ENCODE results near the gene ACTR3C.

The ACTR3C gene

DNA sequence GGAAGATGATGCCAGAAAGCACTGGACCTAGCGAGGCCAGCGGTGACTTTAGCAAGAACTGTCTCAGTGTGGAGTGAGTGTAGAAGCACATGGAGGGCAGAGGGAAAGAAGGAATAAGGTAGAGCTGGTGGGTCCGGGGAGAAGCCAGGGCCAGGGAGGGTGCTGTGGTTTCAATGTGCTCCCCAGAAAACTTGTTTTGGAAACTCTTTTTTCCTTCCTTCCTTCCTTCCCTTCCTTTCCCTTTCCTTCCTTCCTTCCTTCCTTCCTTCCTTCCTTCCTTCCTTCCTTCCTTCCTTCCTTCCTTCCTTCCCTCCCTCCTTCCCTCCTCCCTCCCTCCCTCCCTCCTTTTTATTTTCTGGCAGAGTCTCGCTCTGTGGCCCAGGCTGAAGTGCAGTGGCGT is 23.6 kb upstream of the ACTR3C start:
- Histone ChIP-seq H3F3A (ENCODE audit: control insufficient read depth, insufficient read depth) (peaks cover 4% of the 10 kb centered on the region; the same call in 1 of the 2 replicates), H3K9me2 (replicated peaks; ENCODE audit: control insufficient read depth, low read length) (no peaks in the 10 kb centered on the region), H3K27me3 (ENCODE audit: control insufficient read depth, low read length) (no peaks in the 10 kb centered on the region; the same call in 1 of the 2 replicates), H3K27ac (ENCODE audit: low read depth, low read length) (no peak overlapping the region), H3K79me2 (ENCODE audit: control insufficient read depth, low read length) (no peaks in the 10 kb centered on the region), H3K4me2 (ENCODE audit: low read length) (no peak overlapping the region), H4K20me1 (ENCODE audit: control insufficient read depth, insufficient read depth, low read depth, low read length) (no peaks in the 10 kb centered on the region), H3K9me3 (ENCODE audit: control insufficient read depth, insufficient read depth, low read length) (peaks cover 9% of the 10 kb centered on the region; the same call in 1 of the 2 replicates), H3K4me1 (ENCODE audit: control insufficient read depth, low read length) (no peaks in the 10 kb centered on the region), H3K4me3 (ENCODE audit: low read length) (no peak overlapping the region), H3K36me3 (ENCODE audit: control insufficient read depth, low read length) (no peaks in the 10 kb centered on the region)
- TF ChIP-seq EZH2phosphoT487 (IDR thresholded peaks at IDR 0.05; ENCODE audit: borderline replicate concordance, low read length) = no peak
- no peak for TF ChIP-seq CTCF (IDR thresholded peaks at IDR 0.05; ENCODE audit: low read depth, low read length, poor library complexity, severe bottlenecking)

DNA sequence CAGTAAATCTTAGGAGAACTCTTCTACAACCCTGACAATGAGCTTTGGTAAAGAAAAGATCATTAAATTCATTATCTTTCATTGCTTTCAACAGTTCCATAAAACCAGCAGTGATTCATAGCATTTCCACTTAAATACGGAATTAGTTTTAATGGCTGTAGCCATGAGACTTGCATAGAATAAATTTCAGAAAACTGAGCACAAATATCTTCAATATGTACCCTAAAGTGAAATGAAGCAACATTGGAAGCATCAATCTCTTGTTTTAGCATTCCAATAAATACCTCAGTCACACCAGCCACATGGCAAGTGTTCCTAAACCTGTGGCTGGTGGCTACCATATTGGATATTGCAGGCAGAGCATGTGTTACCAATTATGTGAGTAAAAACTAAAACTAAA is 21.7 kb upstream of the ACTR3C start:
- no peaks in the 10 kb centered on the region; the same call in 1 of the 2 replicates for H3K27me3 ChIP-seq (ENCODE audit: control insufficient read depth, low read length)
- no peak overlapping the region for H3K4me2 ChIP-seq (ENCODE audit: low read length)
- H3K4me1 ChIP-seq (ENCODE audit: control insufficient read depth, low read length) = no peaks in the 10 kb centered on the region
- no peak overlapping the region for H3K27ac ChIP-seq (ENCODE audit: low read depth, low read length)
- no peaks in the 10 kb centered on the region for H3F3A ChIP-seq (ENCODE audit: control insufficient read depth, insufficient read depth)
- H3K9me3 ChIP-seq (ENCODE audit: control insufficient read depth, insufficient read depth, low read length) = peaks cover 11% of the 10 kb centered on the region; the same call in 1 of the 2 replicates
- peaks cover under 1% of the 10 kb centered on the region; the same call in 1 of the 2 replicates for H3K36me3 ChIP-seq (ENCODE audit: control insufficient read depth, low read length)
- H3K79me2 ChIP-seq (ENCODE audit: control insufficient read depth, low read length) = no peaks in the 10 kb centered on the region
- H4K20me1 ChIP-seq (ENCODE audit: control insufficient read depth, insufficient read depth, low read depth, low read length) = no peaks in the 10 kb centered on the region
- TF ChIP-seq CTCF (IDR thresholded peaks at IDR 0.05; ENCODE audit: low read depth, low read length, poor library complexity, severe bottlenecking) (no peak), EZH2phosphoT487 (IDR thresholded peaks at IDR 0.05; ENCODE audit: borderline replicate concordance, low read length) (no peak)
- H3K9me2 ChIP-seq (replicated peaks; ENCODE audit: control insufficient read depth, low read length) = no peaks in the 10 kb centered on the region
- H3K4me3 ChIP-seq (ENCODE audit: low read length) = no peak overlapping the region

DNA sequence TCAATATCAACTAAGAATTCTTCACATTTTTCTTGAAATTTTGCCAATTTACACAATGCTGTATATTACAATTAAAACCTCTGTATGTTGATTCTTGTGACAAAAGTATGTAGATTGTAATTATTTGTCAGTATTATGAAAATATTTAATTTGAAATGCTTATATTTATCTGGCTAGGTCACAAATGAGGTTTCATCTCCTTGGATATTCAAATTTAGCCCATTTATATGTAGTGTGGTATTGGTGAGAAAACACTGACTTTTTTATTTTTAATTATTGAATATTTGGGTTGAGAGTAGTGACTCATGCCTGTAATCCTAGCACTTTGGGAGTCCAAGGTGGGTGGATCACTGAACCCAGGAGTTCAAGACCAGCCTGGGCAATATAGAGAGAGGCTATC is 21.0 kb upstream of the ACTR3C start:
- Histone ChIP-seq H3K4me2 (ENCODE audit: low read length) (no peak overlapping the region), H3K79me2 (ENCODE audit: control insufficient read depth, low read length) (no peaks in the 10 kb centered on the region)
- TF ChIP-seq CTCF (IDR thresholded peaks at IDR 0.05; ENCODE audit: low read depth, low read length, poor library complexity, severe bottlenecking) (no peak), EZH2phosphoT487 (IDR thresholded peaks at IDR 0.05; ENCODE audit: borderline replicate concordance, low read length) (no peak)

More for the DNA sequence above, 21.0 kb upstream of the ACTR3C start:
- H3K4me1 ChIP-seq (ENCODE audit: control insufficient read depth, low read length) = no peaks in the 10 kb centered on the region
- H3K4me3 ChIP-seq (ENCODE audit: low read length) = no peak overlapping the region
- H3K9me2 ChIP-seq (replicated peaks; ENCODE audit: control insufficient read depth, low read length) = no peaks in the 10 kb centered on the region
- H4K20me1 ChIP-seq (ENCODE audit: control insufficient read depth, insufficient read depth, low read depth, low read length) = no peaks in the 10 kb centered on the region
- no peaks in the 10 kb centered on the region; the same call in 1 of the 2 replicates for H3K27me3 ChIP-seq (ENCODE audit: control insufficient read depth, low read length)
- peaks cover 11% of the 10 kb centered on the region; the same call in 1 of the 2 replicates for H3K9me3 ChIP-seq (ENCODE audit: control insufficient read depth, insufficient read depth, low read length)
- no peak overlapping the region for H3K27ac ChIP-seq (ENCODE audit: low read depth, low read length)
- no peaks in the 10 kb centered on the region for H3F3A ChIP-seq (ENCODE audit: control insufficient read depth, insufficient read depth)
- H3K36me3 ChIP-seq (ENCODE audit: control insufficient read depth, low read length) = peaks cover 3% of the 10 kb centered on the region; the same call in 1 of the 2 replicates

Measured in DOHH2 (cell line).